Measurements from ENCODE around the gene UBE2M.

DNA sequence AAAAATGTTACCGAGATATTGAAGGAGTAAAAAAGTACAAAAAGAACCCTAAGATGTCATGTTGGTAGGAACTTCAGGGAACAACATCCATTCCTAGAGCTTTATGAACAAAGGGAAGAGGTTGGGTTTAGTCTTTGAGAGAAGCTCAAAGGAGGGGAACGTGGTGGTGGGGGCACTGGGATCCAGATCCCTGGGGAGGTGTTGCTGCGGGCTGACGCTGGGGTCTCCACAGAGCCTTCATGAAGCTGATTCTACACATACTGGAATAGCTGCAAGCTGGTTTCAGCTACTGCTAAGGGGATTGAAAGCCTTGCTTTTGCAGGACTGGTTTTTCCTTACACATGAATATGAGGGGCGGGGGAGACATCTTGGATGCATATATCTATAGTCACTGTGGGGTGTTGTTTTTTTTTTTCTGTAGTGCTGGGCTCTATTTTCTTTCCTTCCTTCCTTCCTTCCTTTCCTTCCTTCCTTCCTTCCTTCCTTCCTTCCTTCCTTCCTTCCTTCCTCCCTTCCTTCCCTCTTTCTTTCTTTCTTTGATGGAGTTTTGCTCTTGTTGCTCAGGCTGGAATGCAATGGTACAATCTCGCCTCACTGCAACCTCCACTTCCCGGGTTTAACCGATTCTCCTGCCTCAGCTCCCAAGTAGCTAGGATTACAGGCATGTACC lies 21.2 kb upstream of the UBE2M start:
- TF ChIP-seq POLR2A (IDR thresholded peaks at IDR 0.05; ENCODE audit: low read length) (no peak), KDM5A (IDR thresholded peaks at IDR 0.05) (no peak), KDM1A (IDR thresholded peaks at IDR 0.05; ENCODE audit: low read depth) (no peak), MYC (IDR thresholded peaks at IDR 0.05; ENCODE audit: borderline replicate concordance, low read length) (no peak)
- TF ChIP-seq, protein P1, sequence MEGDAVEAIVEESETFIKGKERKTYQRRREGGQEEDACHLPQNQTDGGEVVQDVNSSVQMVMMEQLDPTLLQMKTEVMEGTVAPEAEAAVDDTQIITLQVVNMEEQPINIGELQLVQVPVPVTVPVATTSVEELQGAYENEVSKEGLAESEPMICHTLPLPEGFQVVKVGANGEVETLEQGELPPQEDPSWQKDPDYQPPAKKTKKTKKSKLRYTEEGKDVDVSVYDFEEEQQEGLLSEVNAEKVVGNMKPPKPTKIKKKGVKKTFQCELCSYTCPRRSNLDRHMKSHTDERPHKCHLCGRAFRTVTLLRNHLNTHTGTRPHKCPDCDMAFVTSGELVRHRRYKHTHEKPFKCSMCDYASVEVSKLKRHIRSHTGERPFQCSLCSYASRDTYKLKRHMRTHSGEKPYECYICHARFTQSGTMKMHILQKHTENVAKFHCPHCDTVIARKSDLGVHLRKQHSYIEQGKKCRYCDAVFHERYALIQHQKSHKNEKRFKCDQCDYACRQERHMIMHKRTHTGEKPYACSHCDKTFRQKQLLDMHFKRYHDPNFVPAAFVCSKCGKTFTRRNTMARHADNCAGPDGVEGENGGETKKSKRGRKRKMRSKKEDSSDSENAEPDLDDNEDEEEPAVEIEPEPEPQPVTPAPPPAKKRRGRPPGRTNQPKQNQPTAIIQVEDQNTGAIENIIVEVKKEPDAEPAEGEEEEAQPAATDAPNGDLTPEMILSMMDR (IDR thresholded peaks at IDR 0.05): no peak
- TF ChIP-seq, protein P2, sequence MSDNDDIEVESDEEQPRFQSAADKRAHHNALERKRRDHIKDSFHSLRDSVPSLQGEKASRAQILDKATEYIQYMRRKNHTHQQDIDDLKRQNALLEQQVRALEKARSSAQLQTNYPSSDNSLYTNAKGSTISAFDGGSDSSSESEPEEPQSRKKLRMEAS (IDR thresholded peaks at IDR 0.05): no peak
